Measurements from ENCODE around the gene ACADSB. TPM values are rescaled to one million over a fixed set of nuclear protein-coding genes. Genes with fewer than 3 reads are reported as not detected.

Gene ACADSB
- total and polyA plus RNA-seq, 8 donors = 3.6 to 18.2 (median 11.6) TPM

GRCh38 chr10:123009105-123009820 lies 457 bp downstream of the ACADSB start:
- Histone ChIP-seq H3K36me3 (no peaks in the 10 kb centered on the region), H3K27me3 (no peaks in the 10 kb centered on the region), H3K4me3 (peak overlapping the region; percentile 95 to 97 (median 96)), H3K9me3 (no peaks in the 10 kb centered on the region), H3K4me1 (peaks cover 0 to 22% (median 14%) of the 10 kb centered on the region in 3 donors), H3K27ac (peak overlapping the region in 3 of 4 donors; percentile 18 to 45 (median 31))
- 0% methylated on average over 27 to 34 of the region's 34 CpGs for WGBS, 2 donors
- ATAC-seq (peak; percentile 9 to 40 (median 26)), FAIRE-seq (no peak), DNase-seq (peak in 4 of 6 donors; percentile 25 to 74 (median 52))
- intact Hi-C loops (cut with DNase I) = no loop called here
- no peak for TF ChIP-seq CTCF (IDR thresholded peaks at IDR 0.05)

- Histone ChIP-seq H3K4me1 (peaks cover 0 to 8% (median 6%) of the 10 kb centered on the region in 3 donors), H3K27me3 (no peaks in the 10 kb centered on the region), H3K9me3 (no peaks in the 10 kb centered on the region), H3K27ac (no peak overlapping the region), H3K4me3 (no peak overlapping the region), H3K36me3 (no peaks in the 10 kb centered on the region)
- ATAC-seq (no peak), DNase-seq (peak in 1 of 6 donors; percentile 9), FAIRE-seq (no peak)
- intact Hi-C loops (cut with DNase I) = no loop called here
- WGBS, 2 donors = 66 to 68% methylated on average over 3 of the region's 3 CpGs
- no peak for TF ChIP-seq CTCF (IDR thresholded peaks at IDR 0.05)
Observed at GRCh38 chr10:123011987-123012386, 3.2 kb downstream of the ACADSB start.

GRCh38 chr10:123013456-123014419 lies 4.9 kb downstream of the ACADSB start:
- WGBS, 2 donors = 94% methylated on average over 30 to 43 of the region's 43 CpGs
- no peak overlapping the region for H3K27ac ChIP-seq
- no peaks in the 10 kb centered on the region for H3K36me3 ChIP-seq
- H3K4me3 ChIP-seq = no peak overlapping the region
- no peaks in the 10 kb centered on the region for H3K27me3 ChIP-seq
- H3K4me1 ChIP-seq = peaks cover 0 to 3% (median 0%) of the 10 kb centered on the region in 3 donors
- ATAC-seq = no peak
- DNase-seq = peak in 3 of 6 donors; percentile 9 to 68 (median 24)
- intact Hi-C loops (cut with DNase I) = no loop called here
- no peak for TF ChIP-seq CTCF (IDR thresholded peaks at IDR 0.05)
- no peak for FAIRE-seq
- no peaks in the 10 kb centered on the region for H3K9me3 ChIP-seq

- H3K36me3 ChIP-seq = no peaks in the 10 kb centered on the region
- TF ChIP-seq CTCF (IDR thresholded peaks at IDR 0.05) = no peak
- DNase-seq (no peak), ATAC-seq (no peak), FAIRE-seq (no peak)
- no peak overlapping the region for H3K4me3 ChIP-seq
- H3K9me3 ChIP-seq = no peaks in the 10 kb centered on the region
- no peak overlapping the region for H3K27ac ChIP-seq
- no peaks in the 10 kb centered on the region for H3K27me3 ChIP-seq
- peaks cover 0 to 3% (median 0%) of the 10 kb centered on the region in 3 donors for H3K4me1 ChIP-seq
- intact Hi-C loops (cut with DNase I) = no loop called here
- WGBS, 2 donors = 96 to 98% methylated on average over 2 of the region's 2 CpGs
Observed at GRCh38 chr10:123014772-123015171, 6.0 kb downstream of the ACADSB start.

Data from pancreas (tissue), 10 donors.